ENCODE data around the gene TLR1.

GRCh38 chr4:38751341-38752010, 53.1 kb downstream of the TLR1 start:
- TF ChIP-seq, protein P1, sequence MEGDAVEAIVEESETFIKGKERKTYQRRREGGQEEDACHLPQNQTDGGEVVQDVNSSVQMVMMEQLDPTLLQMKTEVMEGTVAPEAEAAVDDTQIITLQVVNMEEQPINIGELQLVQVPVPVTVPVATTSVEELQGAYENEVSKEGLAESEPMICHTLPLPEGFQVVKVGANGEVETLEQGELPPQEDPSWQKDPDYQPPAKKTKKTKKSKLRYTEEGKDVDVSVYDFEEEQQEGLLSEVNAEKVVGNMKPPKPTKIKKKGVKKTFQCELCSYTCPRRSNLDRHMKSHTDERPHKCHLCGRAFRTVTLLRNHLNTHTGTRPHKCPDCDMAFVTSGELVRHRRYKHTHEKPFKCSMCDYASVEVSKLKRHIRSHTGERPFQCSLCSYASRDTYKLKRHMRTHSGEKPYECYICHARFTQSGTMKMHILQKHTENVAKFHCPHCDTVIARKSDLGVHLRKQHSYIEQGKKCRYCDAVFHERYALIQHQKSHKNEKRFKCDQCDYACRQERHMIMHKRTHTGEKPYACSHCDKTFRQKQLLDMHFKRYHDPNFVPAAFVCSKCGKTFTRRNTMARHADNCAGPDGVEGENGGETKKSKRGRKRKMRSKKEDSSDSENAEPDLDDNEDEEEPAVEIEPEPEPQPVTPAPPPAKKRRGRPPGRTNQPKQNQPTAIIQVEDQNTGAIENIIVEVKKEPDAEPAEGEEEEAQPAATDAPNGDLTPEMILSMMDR (IDR thresholded peaks at IDR 0.05; ENCODE audit: low read depth, low read length, poor library complexity, severe bottlenecking): no peak
- TF ChIP-seq EZH2phosphoT487 (IDR thresholded peaks at IDR 0.05; ENCODE audit: borderline replicate concordance, low read length): no peak
